Nephron progenitor cell (in vitro differentiated cells): ENCODE measurements around the gene ISM1.
A peak's percentile ranks its signal among the peaks of the same experiment; 100 is the strongest.

ENCODE experiments used
- DNase-seq: peaks from one replicate; pipeline ENCODE4 v3.0.0; 2021
- H3K27ac Mint-ChIP-seq: 2 replicates; pipeline ENCODE4 v1.8.0; 2021; ENCODE audit warnings: mild to moderate bottlenecking, moderate library complexity, mixed read lengths
- H3K27me3 Mint-ChIP-seq: 2 replicates; pipeline ENCODE4 v1.8.0; 2021; ENCODE audit warnings: mild to moderate bottlenecking, low read depth, mixed read lengths; ENCODE audit not compliant: poor library complexity
- H3K36me3 Mint-ChIP-seq: 2 replicates; pipeline ENCODE4 v1.8.0; 2021; ENCODE audit warnings: low read depth, mixed read lengths
- H3K4me1 Mint-ChIP-seq: 2 replicates; pipeline ENCODE4 v1.8.0; 2021; ENCODE audit warnings: mixed read lengths
- H3K4me3 Mint-ChIP-seq: 2 replicates; pipeline ENCODE4 v1.8.0; 2021; ENCODE audit warnings: mild to moderate bottlenecking, moderate library complexity, mixed read lengths
- H3K9me3 Mint-ChIP-seq: 2 replicates; pipeline ENCODE4 v1.8.0; 2021; ENCODE audit warnings: mild to moderate bottlenecking, moderate library complexity, mixed read lengths
- TF ChIP-seq, protein P1 (sequence below): fragments of 200-600 bp; sonication (generic); IDR thresholded peaks from 2 replicates; pipeline ENCODE4 v1.5.0; 2021; ENCODE audit warnings: antibody characterized with exemption

The ISM1 gene

GRCh38 chr20:13280609-13281324 is 59.7 kb downstream of the ISM1 start:
- no peak overlapping the region for H3K27ac Mint-ChIP-seq
- TF ChIP-seq, protein P1, sequence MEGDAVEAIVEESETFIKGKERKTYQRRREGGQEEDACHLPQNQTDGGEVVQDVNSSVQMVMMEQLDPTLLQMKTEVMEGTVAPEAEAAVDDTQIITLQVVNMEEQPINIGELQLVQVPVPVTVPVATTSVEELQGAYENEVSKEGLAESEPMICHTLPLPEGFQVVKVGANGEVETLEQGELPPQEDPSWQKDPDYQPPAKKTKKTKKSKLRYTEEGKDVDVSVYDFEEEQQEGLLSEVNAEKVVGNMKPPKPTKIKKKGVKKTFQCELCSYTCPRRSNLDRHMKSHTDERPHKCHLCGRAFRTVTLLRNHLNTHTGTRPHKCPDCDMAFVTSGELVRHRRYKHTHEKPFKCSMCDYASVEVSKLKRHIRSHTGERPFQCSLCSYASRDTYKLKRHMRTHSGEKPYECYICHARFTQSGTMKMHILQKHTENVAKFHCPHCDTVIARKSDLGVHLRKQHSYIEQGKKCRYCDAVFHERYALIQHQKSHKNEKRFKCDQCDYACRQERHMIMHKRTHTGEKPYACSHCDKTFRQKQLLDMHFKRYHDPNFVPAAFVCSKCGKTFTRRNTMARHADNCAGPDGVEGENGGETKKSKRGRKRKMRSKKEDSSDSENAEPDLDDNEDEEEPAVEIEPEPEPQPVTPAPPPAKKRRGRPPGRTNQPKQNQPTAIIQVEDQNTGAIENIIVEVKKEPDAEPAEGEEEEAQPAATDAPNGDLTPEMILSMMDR, result no peak

DNA sequence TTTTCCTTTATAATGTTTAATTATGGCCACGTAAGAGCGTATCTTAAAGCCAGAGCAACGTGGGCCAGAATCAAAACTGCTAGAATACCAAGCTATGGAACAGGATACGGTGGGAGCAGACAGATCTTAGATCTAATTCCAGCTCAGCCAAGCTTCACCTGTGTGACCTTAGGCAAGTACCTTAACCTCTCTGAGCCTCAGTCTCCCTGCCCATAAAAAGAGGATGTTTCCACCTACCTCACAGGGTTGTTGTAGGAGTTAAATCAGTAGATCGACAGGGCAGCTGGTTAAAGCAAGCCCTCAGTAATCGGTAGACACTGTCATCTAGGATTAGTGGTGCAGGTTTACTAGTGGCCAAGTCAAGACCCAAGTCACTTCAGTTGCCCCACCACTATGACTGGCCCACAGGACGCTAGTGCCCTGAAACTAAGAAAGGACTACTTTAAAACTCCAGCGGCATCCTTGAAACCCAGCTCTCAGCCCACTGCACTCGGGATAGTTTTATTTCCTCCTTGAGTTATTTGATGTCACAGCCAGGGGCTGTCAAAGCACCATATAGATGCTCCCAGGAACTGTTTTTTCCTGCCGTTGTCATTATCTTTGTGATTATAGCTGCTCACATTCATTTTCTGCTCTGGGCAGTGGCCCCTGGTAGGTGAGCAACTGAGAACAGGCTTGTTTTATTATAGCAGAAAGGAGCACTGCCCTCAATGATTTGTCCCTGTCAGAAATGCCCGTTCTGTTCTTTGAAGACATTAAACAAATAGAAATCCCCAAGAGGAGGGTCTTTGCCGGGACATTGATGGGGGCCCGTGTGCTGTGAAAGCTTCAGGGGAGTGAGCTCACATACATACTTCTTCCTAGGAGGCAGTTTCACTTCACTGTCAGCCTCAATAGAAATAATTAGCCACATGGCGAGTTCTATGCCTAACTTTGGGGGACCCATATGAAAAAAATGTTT is 63.1 kb downstream of the ISM1 start:
- Mint-ChIP-seq H3K27ac (peak overlapping the region; percentile 84), H3K9me3 (no peaks in the 10 kb centered on the region), H3K4me1 (peaks cover 47% of the 10 kb centered on the region), H3K27me3 (no peaks in the 10 kb centered on the region), H3K36me3 (peaks cover 71% of the 10 kb centered on the region), H3K4me3 (no peak overlapping the region)
- TF ChIP-seq, protein P1, result no peak
- no peak for DNase-seq

More at GRCh38 chr20:13280609-13281324, 59.7 kb downstream of the ISM1 start:
- H3K9me3 Mint-ChIP-seq, result no peaks in the 10 kb centered on the region
- no peak for DNase-seq
- no peak overlapping the region for H3K4me3 Mint-ChIP-seq
- H3K36me3 Mint-ChIP-seq, result peaks cover 77% of the 10 kb centered on the region
- peaks cover 47% of the 10 kb centered on the region for H3K4me1 Mint-ChIP-seq
- H3K27me3 Mint-ChIP-seq, result peaks cover 4% of the 10 kb centered on the region

GRCh38 chr20:13284830-13285229 is 63.8 kb downstream of the ISM1 start:
- TF ChIP-seq, protein P1, result no peak
- H3K9me3 Mint-ChIP-seq, result no peaks in the 10 kb centered on the region
- DNase-seq, result no peak
- peaks cover 51% of the 10 kb centered on the region for H3K4me1 Mint-ChIP-seq
- peak overlapping the region; percentile 45 for H3K27ac Mint-ChIP-seq
- no peak overlapping the region for H3K4me3 Mint-ChIP-seq
- H3K36me3 Mint-ChIP-seq, result peaks cover 71% of the 10 kb centered on the region
- no peaks in the 10 kb centered on the region for H3K27me3 Mint-ChIP-seq

- peaks cover 71% of the 10 kb centered on the region for H3K36me3 Mint-ChIP-seq
- no peak for DNase-seq
- peaks cover 51% of the 10 kb centered on the region for H3K4me1 Mint-ChIP-seq
- TF ChIP-seq, protein P1, result no peak
- peak overlapping the region; percentile 45 for H3K27ac Mint-ChIP-seq
- no peak overlapping the region for H3K4me3 Mint-ChIP-seq
- H3K9me3 Mint-ChIP-seq, result peaks cover 3% of the 10 kb centered on the region
- no peaks in the 10 kb centered on the region for H3K27me3 Mint-ChIP-seq
Measured at GRCh38 chr20:13285408-13285807, 64.3 kb downstream of the ISM1 start.

GRCh38 chr20:13286052-13286451 is 65.0 kb downstream of the ISM1 start:
- Mint-ChIP-seq H3K4me1 (peaks cover 51% of the 10 kb centered on the region), H3K9me3 (peaks cover 3% of the 10 kb centered on the region), H3K27ac (no peak overlapping the region), H3K36me3 (peaks cover 71% of the 10 kb centered on the region), H3K27me3 (no peaks in the 10 kb centered on the region), H3K4me3 (no peak overlapping the region)
- TF ChIP-seq, protein P1, result no peak
- no peak for DNase-seq
